Left kidney (tissue), 8 donors: ENCODE measurements around the gene SEPTIN1. TPM values are rescaled to one million over a fixed set of nuclear protein-coding genes. Genes with fewer than 3 reads are reported as not detected.

ENCODE experiments used
- DNase-seq: peaks from one replicate; pipeline ENCODE4 v3.0.0-alpha.2; 2013
- long read RNA-seq, 8 donors: transcript quantifications; one replicate each; lab custom pipeline, GENCODE V29; 2026
- polyA plus RNA-seq: library from polyadenylated mRNA; unstranded; fragments of 120-200 nt; gene quantifications from one replicate; pipeline ENCODE4 v1.2.1, GENCODE V29; 2013; ENCODE audit not compliant: insufficient read length

The SEPTIN1 gene
- 1.8 TPM for polyA plus RNA-seq
- long read RNA-seq, donor 1, partial matches to known transcripts = 7 of 7 reads
- long read RNA-seq, donor 1, other reads (novel, unspliced or antisense) = 0 of 7 reads
- long read RNA-seq, donor 2 = 0 reads
- long read RNA-seq, donor 3 = 0 reads
- long read RNA-seq, donor 4 = 0 reads
- long read RNA-seq, donor 5, partial matches to known transcripts = 8 of 8 reads
- long read RNA-seq, donor 5, other reads (novel, unspliced or antisense) = 0 of 8 reads
- long read RNA-seq, donor 6, partial matches to known transcripts = 8 of 8 reads
- long read RNA-seq, donor 6, other reads (novel, unspliced or antisense) = 0 of 8 reads
- long read RNA-seq, donor 7 = 0 reads
- long read RNA-seq, donor 8 = 0 reads

GRCh38 chr16:30382111-30382881 lies at the start of gene SEPTIN1:
Gene SEPTIN1 (minus strand): TSS chr16:30382561. CDS start chr16:30382542, 19 bp downstream.
- no peak for DNase-seq

GRCh38 chr16:30430428-30430970 lies 48.1 kb upstream of the SEPTIN1 start:
- no peak for DNase-seq

- peak; percentile 99 for DNase-seq
Observed at GRCh38 chr16:30429678-30430427, 47.5 kb upstream of the SEPTIN1 start, which contains the start of gene DCTPP1. Gene DCTPP1 (minus strand): TSS chr16:30430030. CDS start chr16:30429980, 50 bp downstream.

GRCh38 chr16:30429418-30429677 lies 47.0 kb upstream of the SEPTIN1 start:
- no peak for DNase-seq

- no peak for DNase-seq
Observed at GRCh38 chr16:30428055-30428454, 45.7 kb upstream of the SEPTIN1 start.

- no peak for DNase-seq
Observed at GRCh38 chr16:30421010-30421409, 38.6 kb upstream of the SEPTIN1 start.

- no peak for DNase-seq
Observed at GRCh38 chr16:30418350-30419181, 36.2 kb upstream of the SEPTIN1 start.

GRCh38 chr16:30417529-30418349 lies 35.4 kb upstream of the SEPTIN1 start:
- DNase-seq = peak; percentile 88

- DNase-seq = no peak
Observed at GRCh38 chr16:30416624-30417528, 34.5 kb upstream of the SEPTIN1 start.

- DNase-seq = no peak
Observed at GRCh38 chr16:30416047-30416603, 33.8 kb upstream of the SEPTIN1 start.

GRCh38 chr16:30414159-30414558 lies 31.8 kb upstream of the SEPTIN1 start:
- DNase-seq = no peak

- DNase-seq = no peak
Observed at GRCh38 chr16:30413112-30413806, 30.9 kb upstream of the SEPTIN1 start.

- peak; percentile 90 for DNase-seq
Observed at GRCh38 chr16:30409125-30410060, 27.0 kb upstream of the SEPTIN1 start.

GRCh38 chr16:30407804-30408534 lies 25.6 kb upstream of the SEPTIN1 start:
- no peak for DNase-seq

GRCh38 chr16:30407102-30407803 lies 24.9 kb upstream of the SEPTIN1 start, which contains the start of gene ZNF771:
Gene ZNF771 (plus strand): TSS chr16:30407606. CDS start chr16:30408054, 448 bp downstream.
- DNase-seq = peak; percentile 87

- DNase-seq = no peak
Observed at GRCh38 chr16:30406795-30407101, 24.4 kb upstream of the SEPTIN1 start.
